Adrenal gland (tissue), 19 donors: Measurements from ENCODE around the gene ST3GAL4. TPM values are rescaled to one million over a fixed set of nuclear protein-coding genes. Genes with fewer than 3 reads are reported as not detected.

Experiments used
- DNase-seq, 7 donors: peaks; one replicate each; pipeline ENCODE4 v3.0.0-alpha.2; 2019 to 2020
- H3K27ac ChIP-seq, 5 donors: fragments of 200-600 bp; sonication (generic) in 4 of 5; 1 replicate in 3 of 5; 2 replicates in 2 of 5; pipeline versions ENCODE4 v1.5.1 to v1.8.0; 2016 to 2020; ENCODE audit warnings: mild to moderate bottlenecking in 1 of 5
- H3K27me3 ChIP-seq: fragments of 200-600 bp; 2 replicates; pipeline ENCODE4 v1.8.0; 2021
- H3K36me3 ChIP-seq, 2 donors: fragments of 200-600 bp; replicated peaks in 1 of 2; 1 replicate in 1 of 2; 2 replicates in 1 of 2; pipeline versions ENCODE4 v1.5.1 to v1.8.0; 2018 to 2022
- H3K4me1 ChIP-seq, 2 donors: fragments of 200-600 bp; replicated peaks in 1 of 2; 1 replicate in 1 of 2; 2 replicates in 1 of 2; pipeline versions ENCODE4 v1.5.1 to v1.8.0; 2018 to 2021
- H3K4me3 ChIP-seq, 4 donors: fragments of 200-600 bp; sonication (generic) in 3 of 4; one replicate each; pipeline ENCODE4 v1.5.1; 2016 to 2018
- H3K9me3 ChIP-seq, 3 donors: fragments of 200-600 bp; sonication (generic) in 1 of 3; replicated peaks in 1 of 3; 1 replicate in 2 of 3; 2 replicates in 1 of 3; pipeline versions ENCODE4 v1.5.1 to v1.8.0; 2016 to 2021
- POLR2A ChIP-seq, 2 donors: fragments of 450-650 bp; IDR thresholded peaks; one replicate each; pipeline ENCODE4 v1.6.1; 2017; ENCODE audit warnings: antibody characterized with exemption in 2 of 2, mild to moderate bottlenecking in 2 of 2, moderate library complexity in 1 of 2
- WGBS, 4 donors: extraction: QIAGEN DNeasy Blood & Tissue Kit in 2 of 4; methylation state at CpG; one replicate each; pipeline versions ENCODE4 v1.1.5 to v1.1.7; 2013 to 2017; 5-methylcytosine and 5-hydroxymethylcytosine counted together
- intact Hi-C, 2 donors: fragments of 100-400 bp; cut with DNase I; formaldehyde crosslinking; loops; one replicate each; pipeline versions ENCODE4 v1.14.1 to v1.15.0; 2022 to 2023
- long read RNA-seq, 10 donors: library from polyadenylated mRNA in 3 of 10; unstranded in 2 of 10; stranded (forward) in 1 of 10; transcript quantifications; one replicate each; pipeline ENCODE4 v2.0.0 and lab custom pipeline, GENCODE V29; 2021 to 2026
- polyA plus RNA-seq, 3 donors: library from polyadenylated mRNA; stranded (reverse); fragments of 200-250 nt in 2 of 3; fragments of 350-450 nt in 1 of 3; fragmentation: Illumina TruSeq in 1 of 3; extraction: RNeasy Lipid Tissue Mini Kit (QIAGEN cat#74804) in 1 of 3; gene quantifications; one replicate each; pipeline ENCODE4 v1.2.3, GENCODE V29; 2013 to 2014
- total RNA-seq, 9 donors: library from RNA; depleted of rRNA in 4 of 9; stranded (reverse); fragments of >200 nt in 4 of 9; fragments of 120-200 nt in 1 of 9; fragmentation: NEBNext Ultra II Directional in 1 of 9; extraction: Animal tissue kit (Norgen Biotek cat#: 25700) in 1 of 9; gene quantifications; one replicate each; pipeline versions ENCODE4 v1.1.0 to v1.2.4, GENCODE V29; 2013 to 2023
- TF ChIP-seq, protein P1 (sequence below), 6 experiments: fragments of 450-650 bp in 4 of 6; fragments of 200-600 bp in 2 of 6; sonication (generic) in 1 of 6; IDR thresholded peaks; 1 replicate in 5 of 6; 2 replicates in 1 of 6; pipeline versions ENCODE4 v1.5.1 to v1.8.0; 2016 to 2021; ENCODE audit warnings: antibody characterized with exemption in 6 of 6, mild to moderate bottlenecking in 2 of 6, moderate library complexity in 1 of 6
- donor health status: healthy with polysubstance abuse.
- donor health status: Bipolar disorder and iron deficiency.
- donor health status: DM: yes; HTN: yes; CAD: no.
- donor health status: DM: no; HTN: no; CAD: no.
- donor health status: DM: no; HTN: no; CAD: no.
- donor health status: DM: yes; HTN: yes; CAD: no.

Gene ST3GAL4, protein sequence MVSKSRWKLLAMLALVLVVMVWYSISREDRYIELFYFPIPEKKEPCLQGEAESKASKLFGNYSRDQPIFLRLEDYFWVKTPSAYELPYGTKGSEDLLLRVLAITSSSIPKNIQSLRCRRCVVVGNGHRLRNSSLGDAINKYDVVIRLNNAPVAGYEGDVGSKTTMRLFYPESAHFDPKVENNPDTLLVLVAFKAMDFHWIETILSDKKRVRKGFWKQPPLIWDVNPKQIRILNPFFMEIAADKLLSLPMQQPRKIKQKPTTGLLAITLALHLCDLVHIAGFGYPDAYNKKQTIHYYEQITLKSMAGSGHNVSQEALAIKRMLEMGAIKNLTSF
- total RNA-seq = 100 to 1,000 TPM; 119 to 359 (median 148) TPM
- polyA plus RNA-seq = 100 to 1,000 TPM; 210 to 265 (median 254) TPM
- long read RNA-seq, donor 1, transcript ST3GAL4-204 (11 exons, 1,812 nt) = major isoform, 19 of 78 reads
- long read RNA-seq, donor 1, partial matches to known transcripts = 52 of 78 reads
- long read RNA-seq, donor 1, other reads (novel, unspliced or antisense) = 0 of 78 reads
- long read RNA-seq, donor 2, transcript ST3GAL4-204 (11 exons, 1,812 nt) = major isoform, 12 of 35 reads
- long read RNA-seq, donor 2, partial matches to known transcripts = 13 of 35 reads
- long read RNA-seq, donor 2, other reads (novel, unspliced or antisense) = 0 of 35 reads
- long read RNA-seq, donor 3, transcript ST3GAL4-204 (11 exons, 1,812 nt) = major isoform, 19 of 28 reads
- long read RNA-seq, donor 3, partial matches to known transcripts = 0 of 28 reads
- long read RNA-seq, donor 3, other reads (novel, unspliced or antisense) = 0 of 28 reads
- long read RNA-seq, donor 4, transcript ST3GAL4-201 (11 exons, 1,790 nt) = minor isoform, 15 of 122 reads
- long read RNA-seq, donor 4, transcript ST3GAL4-217 (11 exons, 1,919 nt) = minor isoform, 9 of 122 reads
- long read RNA-seq, donor 4, transcript ST3GAL4-204 (11 exons, 1,812 nt) = major isoform, 77 of 122 reads
- long read RNA-seq, donor 4, partial matches to known transcripts = 5 of 122 reads
- long read RNA-seq, donor 4, other reads (novel, unspliced or antisense) = 16 of 122 reads
- long read RNA-seq, donor 5, transcript ST3GAL4-204 (11 exons, 1,812 nt) = major isoform, 189 of 312 reads
- long read RNA-seq, donor 5, transcript ST3GAL4-213 (11 exons, 1,459 nt) = minor isoform, 5 of 312 reads
- long read RNA-seq, donor 5, transcript ST3GAL4-201 (11 exons, 1,790 nt) = minor isoform, 34 of 312 reads
- long read RNA-seq, donor 5, transcript ST3GAL4-217 (11 exons, 1,919 nt) = minor isoform, 29 of 312 reads
- long read RNA-seq, donor 5, partial matches to known transcripts = 6 of 312 reads
- long read RNA-seq, donor 5, other reads (novel, unspliced or antisense) = 49 of 312 reads
- long read RNA-seq, donor 6, transcript ST3GAL4-217 (11 exons, 1,919 nt) = minor isoform, 6 of 74 reads
- long read RNA-seq, donor 6, transcript ST3GAL4-201 (11 exons, 1,790 nt) = minor isoform, 12 of 74 reads
- long read RNA-seq, donor 6, transcript ST3GAL4-204 (11 exons, 1,812 nt) = major isoform, 42 of 74 reads
- long read RNA-seq, donor 6, partial matches to known transcripts = 3 of 74 reads
- long read RNA-seq, donor 6, other reads (novel, unspliced or antisense) = 11 of 74 reads
- long read RNA-seq, donor 7, transcript ST3GAL4-204 (11 exons, 1,812 nt) = major isoform, 9 of 32 reads
- long read RNA-seq, donor 7, partial matches to known transcripts = 20 of 32 reads
- long read RNA-seq, donor 7, other reads (novel, unspliced or antisense) = 0 of 32 reads
- long read RNA-seq, donor 8, transcript ST3GAL4-217 (11 exons, 1,919 nt) = minor isoform, 7 of 101 reads
- long read RNA-seq, donor 8, transcript ST3GAL4-201 (11 exons, 1,790 nt) = minor isoform, 7 of 101 reads
- long read RNA-seq, donor 8, transcript ST3GAL4-204 (11 exons, 1,812 nt) = major isoform, 31 of 101 reads
- long read RNA-seq, donor 8, partial matches to known transcripts = 52 of 101 reads
- long read RNA-seq, donor 8, other reads (novel, unspliced or antisense) = 0 of 101 reads
- long read RNA-seq, donor 9, transcript ST3GAL4-204 (11 exons, 1,812 nt) = major isoform, 18 of 30 reads
- long read RNA-seq, donor 9, partial matches to known transcripts = 6 of 30 reads
- long read RNA-seq, donor 9, other reads (novel, unspliced or antisense) = 0 of 30 reads
- long read RNA-seq, donor 10, transcript ST3GAL4-204 (11 exons, 1,812 nt) = major isoform, 14 of 22 reads
- long read RNA-seq, donor 10, partial matches to known transcripts = 5 of 22 reads
- long read RNA-seq, donor 10, other reads (novel, unspliced or antisense) = 0 of 22 reads

DNA sequence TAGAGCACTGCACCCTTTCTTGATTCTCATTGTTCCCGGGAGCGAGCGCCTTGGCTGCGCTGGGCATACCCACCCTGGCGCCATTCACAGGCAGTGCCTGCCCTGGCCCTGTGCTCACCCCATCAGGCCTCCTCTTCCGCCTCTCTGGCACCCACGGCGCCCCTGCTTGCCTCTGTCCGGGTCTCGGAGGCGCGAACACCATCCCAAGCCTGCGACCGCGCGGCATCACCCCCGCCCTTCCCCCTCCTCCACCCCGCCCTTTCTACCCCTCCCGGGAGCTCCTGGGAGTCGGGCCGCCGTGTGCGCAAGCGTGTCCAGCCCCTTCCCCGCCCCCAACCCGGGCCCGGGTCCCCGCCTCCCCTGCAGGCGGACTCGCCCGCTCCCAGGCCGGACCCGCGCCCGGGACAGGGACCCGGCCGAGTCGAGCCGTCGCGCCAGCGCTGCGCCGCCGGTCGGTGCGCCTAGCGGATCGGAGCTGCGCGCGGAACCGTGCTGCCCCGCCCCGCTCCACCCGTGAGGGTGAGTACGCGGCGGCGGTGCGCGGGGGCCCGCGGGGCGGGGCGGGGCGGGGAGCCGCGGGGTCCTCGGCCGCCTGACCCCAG, at the start of gene ST3GAL4:
Gene ST3GAL4 (plus strand): TSS at position 363 of the 602 bp plus-strand sequence. CDS start 50,470 bp downstream, outside the sequence.
- 0% methylated on average over 12 to 71 of the region's 71 CpGs; no CpG with 5 or more reads in 1 of the 4 donors for WGBS, 4 donors
- DNase-seq = peak; percentile 84 to 92 (median 89)
- Histone ChIP-seq H3K36me3 (no peaks in the 10 kb centered on the region), H3K27ac (peak within 1 kb of the TSS; percentile 55 to 96 (median 91)), H3K9me3 (no peaks in the 10 kb centered on the region), H3K4me1 (peaks cover 68 to 77% of the 10 kb centered on the region in 2 donors), H3K4me3 (peak within 1 kb of the TSS; percentile 32 to 70 (median 50)), H3K27me3 (no peaks in the 10 kb centered on the region)
- TF ChIP-seq POLR2A (IDR thresholded peaks at IDR 0.05) = peak in 1 of 2 donors; percentile 68
- TF ChIP-seq, protein P1, sequence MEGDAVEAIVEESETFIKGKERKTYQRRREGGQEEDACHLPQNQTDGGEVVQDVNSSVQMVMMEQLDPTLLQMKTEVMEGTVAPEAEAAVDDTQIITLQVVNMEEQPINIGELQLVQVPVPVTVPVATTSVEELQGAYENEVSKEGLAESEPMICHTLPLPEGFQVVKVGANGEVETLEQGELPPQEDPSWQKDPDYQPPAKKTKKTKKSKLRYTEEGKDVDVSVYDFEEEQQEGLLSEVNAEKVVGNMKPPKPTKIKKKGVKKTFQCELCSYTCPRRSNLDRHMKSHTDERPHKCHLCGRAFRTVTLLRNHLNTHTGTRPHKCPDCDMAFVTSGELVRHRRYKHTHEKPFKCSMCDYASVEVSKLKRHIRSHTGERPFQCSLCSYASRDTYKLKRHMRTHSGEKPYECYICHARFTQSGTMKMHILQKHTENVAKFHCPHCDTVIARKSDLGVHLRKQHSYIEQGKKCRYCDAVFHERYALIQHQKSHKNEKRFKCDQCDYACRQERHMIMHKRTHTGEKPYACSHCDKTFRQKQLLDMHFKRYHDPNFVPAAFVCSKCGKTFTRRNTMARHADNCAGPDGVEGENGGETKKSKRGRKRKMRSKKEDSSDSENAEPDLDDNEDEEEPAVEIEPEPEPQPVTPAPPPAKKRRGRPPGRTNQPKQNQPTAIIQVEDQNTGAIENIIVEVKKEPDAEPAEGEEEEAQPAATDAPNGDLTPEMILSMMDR (IDR thresholded peaks at IDR 0.05) = no peak
- intact Hi-C loops = loop anchor here in 1 of 2 donors (5.0 kb wide), 2 partner anchors 38 to 67 kb away; no protein-coding TSS in a partner anchor

DNA sequence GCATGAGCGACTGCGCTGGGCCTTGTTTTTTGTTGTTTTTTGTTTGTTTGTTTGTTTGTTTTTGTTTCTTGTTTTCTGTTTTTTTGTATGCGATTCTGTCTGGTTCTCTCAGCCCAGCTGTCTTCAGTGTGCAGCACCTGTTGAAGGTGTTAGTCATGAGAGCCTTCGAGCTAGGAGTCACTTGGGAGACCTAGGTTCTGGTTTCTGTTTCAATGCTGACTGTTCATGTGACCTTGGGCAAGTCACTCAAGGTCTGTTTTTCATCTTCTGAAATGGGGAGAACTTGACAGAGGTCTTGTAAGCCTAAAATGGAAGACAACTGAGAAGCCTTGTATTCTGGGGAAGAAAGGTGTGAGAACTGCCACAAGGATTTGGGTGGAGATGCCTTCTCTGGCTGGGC, 49.8 kb upstream of the ST3GAL4 start:
- H3K36me3 ChIP-seq = peaks cover 0 to 5% of the 10 kb centered on the region in 2 donors
- H3K27me3 ChIP-seq = no peaks in the 10 kb centered on the region
- peaks cover 2 to 26% of the 10 kb centered on the region in 2 donors for H3K4me1 ChIP-seq
- no peak for TF ChIP-seq POLR2A (IDR thresholded peaks at IDR 0.05)
- TF ChIP-seq, protein P1 (IDR thresholded peaks at IDR 0.05) = no peak
- WGBS, 4 donors = 69 to 81% (median 80%) methylated on average over 4 of the region's 4 CpGs
- H3K4me3 ChIP-seq = no peak overlapping the region
- intact Hi-C loops = no loop called here
- H3K27ac ChIP-seq = no peak overlapping the region
- no peaks in the 10 kb centered on the region for H3K9me3 ChIP-seq
- peak in 1 of 7 donors; percentile 41 for DNase-seq

DNA sequence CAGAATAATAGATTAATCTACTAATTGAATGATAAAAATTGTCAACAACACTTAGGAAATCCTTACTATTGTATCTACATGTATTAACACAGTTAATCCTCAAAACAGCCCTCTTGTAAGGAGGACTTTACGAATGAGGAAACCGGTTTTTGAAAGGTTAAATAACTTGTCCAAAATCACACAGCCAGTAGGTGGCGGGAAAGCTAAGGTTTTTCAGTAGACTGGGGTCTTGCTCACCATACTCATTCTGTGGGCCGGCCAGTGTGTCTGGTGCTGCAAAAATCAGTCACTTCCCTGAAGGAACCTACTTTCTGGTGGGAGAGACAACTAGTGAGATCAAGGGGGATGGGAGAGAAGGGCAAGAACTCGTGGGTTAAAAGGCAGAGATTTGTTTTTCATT, 47.8 kb upstream of the ST3GAL4 start:
- intact Hi-C loops = no loop called here
- DNase-seq = peak in 5 of 7 donors; percentile 28 to 73 (median 48)
- H3K27me3 ChIP-seq = no peaks in the 10 kb centered on the region
- WGBS, 4 donors = 21 to 47% (median 33%) methylated on average over 5 of the region's 5 CpGs
- TF ChIP-seq, protein P1 (IDR thresholded peaks at IDR 0.05) = peak in 5 of 6 experiments; percentile 21 to 48 (median 34)
- no peak for TF ChIP-seq POLR2A (IDR thresholded peaks at IDR 0.05)
- H3K36me3 ChIP-seq = no peaks in the 10 kb centered on the region
- peak overlapping the region in 1 of 5 donors; percentile 12 for H3K27ac ChIP-seq
- H3K4me1 ChIP-seq = peaks cover 5 to 30% of the 10 kb centered on the region in 2 donors
- H3K9me3 ChIP-seq = no peaks in the 10 kb centered on the region
- no peak overlapping the region for H3K4me3 ChIP-seq
